ENCODE data around the gene LRRC63.

The LRRC63 gene

DNA sequence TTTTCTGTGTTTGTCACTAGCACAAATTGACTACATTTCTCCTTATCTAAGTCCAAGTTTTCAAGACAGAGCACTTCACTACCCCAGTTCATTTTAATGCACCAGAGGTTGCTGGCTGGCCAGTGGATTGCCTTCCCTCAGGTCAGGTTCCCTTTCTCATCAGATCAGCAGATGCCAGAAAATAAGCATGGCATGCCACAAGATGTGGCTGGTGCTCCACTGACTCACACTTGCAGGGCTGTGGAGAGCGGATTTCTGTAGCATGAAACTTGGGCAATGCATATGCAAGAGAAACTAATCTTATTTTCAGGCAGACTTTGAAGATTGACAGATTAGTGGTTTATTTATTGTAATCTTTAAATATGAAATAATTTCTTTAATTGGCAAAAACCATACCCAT lies 95.8 kb downstream of the LRRC63 start:
- DNase-seq (ENCODE audit: low read depth), result peak; percentile 19
- H3K4me3 ChIP-seq (ENCODE audit: low read length), result no peak overlapping the region
- TF ChIP-seq, protein P1, sequence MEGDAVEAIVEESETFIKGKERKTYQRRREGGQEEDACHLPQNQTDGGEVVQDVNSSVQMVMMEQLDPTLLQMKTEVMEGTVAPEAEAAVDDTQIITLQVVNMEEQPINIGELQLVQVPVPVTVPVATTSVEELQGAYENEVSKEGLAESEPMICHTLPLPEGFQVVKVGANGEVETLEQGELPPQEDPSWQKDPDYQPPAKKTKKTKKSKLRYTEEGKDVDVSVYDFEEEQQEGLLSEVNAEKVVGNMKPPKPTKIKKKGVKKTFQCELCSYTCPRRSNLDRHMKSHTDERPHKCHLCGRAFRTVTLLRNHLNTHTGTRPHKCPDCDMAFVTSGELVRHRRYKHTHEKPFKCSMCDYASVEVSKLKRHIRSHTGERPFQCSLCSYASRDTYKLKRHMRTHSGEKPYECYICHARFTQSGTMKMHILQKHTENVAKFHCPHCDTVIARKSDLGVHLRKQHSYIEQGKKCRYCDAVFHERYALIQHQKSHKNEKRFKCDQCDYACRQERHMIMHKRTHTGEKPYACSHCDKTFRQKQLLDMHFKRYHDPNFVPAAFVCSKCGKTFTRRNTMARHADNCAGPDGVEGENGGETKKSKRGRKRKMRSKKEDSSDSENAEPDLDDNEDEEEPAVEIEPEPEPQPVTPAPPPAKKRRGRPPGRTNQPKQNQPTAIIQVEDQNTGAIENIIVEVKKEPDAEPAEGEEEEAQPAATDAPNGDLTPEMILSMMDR (IDR thresholded peaks at IDR 0.05; ENCODE audit: insufficient read depth, low read depth, low read length, missing control alignments), result no peak

DNA sequence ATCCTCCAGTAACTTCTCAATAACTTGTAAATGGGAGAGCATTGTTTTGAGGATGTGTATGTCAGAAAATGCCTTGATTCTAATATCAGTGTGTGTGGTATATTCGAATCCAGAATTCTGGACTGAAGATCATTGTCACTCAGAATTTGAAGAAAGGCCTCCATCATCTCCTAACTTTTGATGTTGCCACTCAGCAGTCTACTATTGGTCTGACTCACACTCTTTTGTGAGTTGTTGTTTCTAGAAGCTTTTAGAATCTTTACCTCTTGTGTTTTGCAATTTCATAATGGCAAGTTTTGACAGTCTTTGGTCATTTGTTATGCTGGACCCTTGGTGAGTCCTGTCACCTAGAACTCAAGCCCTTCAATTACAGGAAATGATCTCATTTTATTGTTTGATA lies 98.3 kb downstream of the LRRC63 start:
- DNase-seq (ENCODE audit: low read depth), result no peak
- TF ChIP-seq, protein P1 (IDR thresholded peaks at IDR 0.05; ENCODE audit: insufficient read depth, low read depth, low read length, missing control alignments), result no peak
- H3K4me3 ChIP-seq (ENCODE audit: low read length), result no peak overlapping the region

DNA sequence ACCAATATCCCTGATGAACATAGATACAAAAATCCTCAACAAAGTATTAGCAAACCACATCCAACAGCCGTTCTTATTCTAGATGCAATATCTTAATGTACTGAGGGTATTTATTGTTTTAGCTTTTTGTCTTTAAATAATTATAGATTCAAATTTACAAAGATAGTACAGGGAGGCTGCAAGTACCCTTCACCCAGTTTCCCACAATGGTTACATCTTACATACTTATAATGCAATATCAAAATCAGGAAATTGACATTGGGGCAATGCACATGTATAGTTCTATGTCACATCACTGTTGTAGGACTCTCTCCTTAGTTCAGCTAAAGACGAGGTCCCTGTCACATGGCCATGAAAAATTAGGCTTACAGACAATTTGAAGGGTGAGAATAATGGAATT lies 99.5 kb downstream of the LRRC63 start:
- no peak overlapping the region for H3K4me3 ChIP-seq (ENCODE audit: low read length)
- TF ChIP-seq, protein P1 (IDR thresholded peaks at IDR 0.05; ENCODE audit: insufficient read depth, low read depth, low read length, missing control alignments), result no peak
- no peak for DNase-seq (ENCODE audit: low read depth)

DNA sequence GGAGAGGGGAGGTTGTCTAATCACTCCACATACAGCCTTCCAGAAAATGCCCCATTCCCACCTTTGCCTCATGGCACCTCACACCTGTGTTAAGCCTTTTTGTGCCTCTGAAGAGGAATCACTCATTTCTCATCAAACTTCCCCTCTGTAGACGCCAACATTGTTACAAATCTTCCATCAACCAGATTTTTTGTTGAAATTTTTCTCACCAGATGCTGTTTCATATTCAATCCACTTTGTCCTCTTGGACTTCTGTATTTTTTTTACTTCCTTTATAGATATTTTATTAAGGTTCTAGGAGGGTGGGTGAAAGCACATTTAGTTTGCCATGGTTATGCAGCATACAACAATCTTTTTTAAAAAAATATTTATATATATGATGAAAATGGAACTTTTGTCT lies 101.3 kb downstream of the LRRC63 start:
- H3K4me3 ChIP-seq (ENCODE audit: low read length), result no peak overlapping the region
- TF ChIP-seq, protein P1 (IDR thresholded peaks at IDR 0.05; ENCODE audit: insufficient read depth, low read depth, low read length, missing control alignments), result no peak
- DNase-seq (ENCODE audit: low read depth), result no peak

DNA sequence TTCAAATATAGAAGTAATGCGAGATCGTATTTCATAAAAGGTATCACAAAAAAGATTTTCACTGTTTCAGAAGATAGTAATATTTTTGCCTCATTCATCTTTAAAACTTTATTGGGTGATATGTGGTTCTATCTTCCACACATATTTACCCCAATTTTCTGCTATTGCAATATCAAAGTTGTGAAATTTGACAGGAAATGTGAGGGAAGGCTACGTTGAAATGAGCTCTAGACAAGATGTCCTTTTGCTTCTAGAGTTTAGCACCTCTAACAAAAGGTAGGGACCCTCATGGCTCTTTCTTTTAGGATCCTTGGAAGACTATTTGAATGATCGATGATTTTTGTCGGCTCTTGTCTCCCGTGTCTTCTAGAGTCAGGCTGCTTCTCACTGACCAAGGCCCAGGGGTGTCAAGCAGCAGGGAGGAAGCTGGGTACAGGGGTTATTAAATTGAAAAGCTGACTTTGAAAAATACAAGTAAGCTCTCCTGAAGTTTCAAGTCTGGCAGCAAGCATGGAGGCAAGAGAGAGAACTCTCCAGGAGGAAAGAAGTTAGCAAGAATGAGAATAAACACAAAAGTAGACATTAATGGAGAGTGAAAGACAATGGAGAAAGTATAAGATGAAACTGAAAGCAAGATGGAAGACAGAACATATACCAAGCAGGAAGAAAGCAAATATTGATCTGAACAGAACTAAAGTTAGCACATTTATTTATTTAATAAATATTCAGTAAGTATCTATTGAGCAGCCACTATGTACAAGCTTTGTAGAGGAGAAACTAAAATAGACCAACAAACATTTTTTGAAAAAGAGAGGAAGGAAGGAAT lies 101.9 kb downstream of the LRRC63 start:
- H3K4me3 ChIP-seq (ENCODE audit: low read length), result no peak overlapping the region
- DNase-seq (ENCODE audit: low read depth), result no peak
- TF ChIP-seq, protein P1 (IDR thresholded peaks at IDR 0.05; ENCODE audit: insufficient read depth, low read depth, low read length, missing control alignments), result no peak

DNA sequence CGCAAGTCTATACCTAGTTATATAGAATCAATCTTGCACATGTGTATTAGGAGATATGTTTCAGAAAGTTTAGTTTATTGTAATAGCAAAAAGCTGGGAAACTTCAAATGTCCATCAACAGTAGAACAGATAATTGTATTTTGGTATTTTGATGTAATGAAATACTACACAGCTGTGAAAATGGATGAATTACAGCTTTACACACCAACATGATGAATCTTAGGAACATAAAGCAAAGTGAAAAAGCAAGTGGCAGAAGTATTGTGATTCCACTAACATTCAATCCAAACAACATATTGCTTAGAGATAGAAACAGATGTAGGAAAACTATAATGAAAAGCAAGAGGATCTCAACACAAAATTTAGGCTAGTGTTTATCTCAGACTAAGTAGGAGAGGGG lies 102.9 kb downstream of the LRRC63 start:
- DNase-seq (ENCODE audit: low read depth), result no peak
- no peak overlapping the region for H3K4me3 ChIP-seq (ENCODE audit: low read length)
- TF ChIP-seq, protein P1 (IDR thresholded peaks at IDR 0.05; ENCODE audit: insufficient read depth, low read depth, low read length, missing control alignments), result no peak

DNA sequence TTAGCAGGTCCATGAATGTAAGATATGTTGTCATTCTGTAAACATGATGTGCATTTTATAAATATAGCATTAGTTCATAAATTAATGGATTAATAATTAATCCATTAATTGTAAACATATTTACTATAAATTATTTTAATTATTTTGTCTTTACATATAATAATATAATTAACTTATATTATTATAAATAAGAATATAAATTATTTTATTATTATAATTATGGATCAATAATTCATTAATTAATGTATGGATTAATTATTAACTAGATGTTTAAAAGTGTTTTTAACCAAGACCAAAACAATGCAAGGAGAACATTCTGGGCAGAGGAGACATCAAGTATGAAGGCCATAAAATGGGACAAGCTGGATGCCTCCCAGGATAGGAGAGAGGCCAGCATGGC lies 103.3 kb downstream of the LRRC63 start:
- no peak for DNase-seq (ENCODE audit: low read depth)
- TF ChIP-seq, protein P1 (IDR thresholded peaks at IDR 0.05; ENCODE audit: insufficient read depth, low read depth, low read length, missing control alignments), result no peak
- H3K4me3 ChIP-seq (ENCODE audit: low read length), result no peak overlapping the region

Measured in epithelial cell of esophagus (primary cell).